Mesenchymal stem cell (in vitro differentiated cells and primary cell): ENCODE results near the gene CEP170.
"Not testable (repeated sequence)": the region's sequence is repeated elsewhere in the genome, so short reads cannot be mapped to it uniquely, and the experiment has no call there.

ENCODE experiments used
- DNase-seq: peaks from one replicate; pipeline ENCODE4 v3.0.0-alpha.2; 2013
- H2AFZ ChIP-seq: one replicate; pipeline ENCODE4 v1.6.1; 2013; ENCODE audit warnings: low read depth, mild to moderate bottlenecking, control low read depth, inconsistent platforms, low read length, moderate library complexity
- H2AK5ac ChIP-seq: 2 replicates; pipeline ENCODE4 v1.6.1; 2013; ENCODE audit warnings: low read length, moderate library complexity, mild to moderate bottlenecking, inconsistent platforms; ENCODE audit not compliant: severe bottlenecking
- H2BK120ac ChIP-seq: one replicate; pipeline ENCODE4 v1.6.1; 2013; ENCODE audit warnings: low read depth, mild to moderate bottlenecking, inconsistent platforms, low read length, moderate library complexity
- H2BK12ac ChIP-seq, 2 experiments: one replicate each; pipeline ENCODE4 v1.6.1; 2013; ENCODE audit warnings: inconsistent platforms in 2 of 2, low read length in 2 of 2, mild to moderate bottlenecking in 2 of 2, moderate library complexity in 2 of 2, control low read depth in 1 of 2
- H2BK15ac ChIP-seq: one replicate; pipeline ENCODE4 v1.6.1; 2013; ENCODE audit warnings: mild to moderate bottlenecking, low read depth, inconsistent platforms; ENCODE audit not compliant: poor library complexity, severe bottlenecking
- H2BK5ac ChIP-seq: 2 replicates; pipeline ENCODE4 v1.6.1; 2013; ENCODE audit warnings: low read depth, mild to moderate bottlenecking, low read length, control low read depth, inconsistent platforms; ENCODE audit not compliant: poor library complexity, severe bottlenecking
- H3K14ac ChIP-seq, 2 experiments: one replicate each; pipeline ENCODE4 v1.6.1; 2013; ENCODE audit warnings: inconsistent platforms in 2 of 2, low read length in 2 of 2, control low read depth in 1 of 2, mild to moderate bottlenecking in 1 of 2, moderate library complexity in 1 of 2
- H3K18ac ChIP-seq, 2 experiments: one replicate each; pipeline ENCODE4 v1.6.1; 2013; ENCODE audit warnings: inconsistent platforms in 2 of 2, low read length in 2 of 2, control low read depth in 1 of 2, low read depth in 1 of 2, mild to moderate bottlenecking in 1 of 2
- H3K23ac ChIP-seq, 2 experiments: one replicate each; pipeline ENCODE4 v1.6.1; 2013; ENCODE audit warnings: inconsistent platforms in 2 of 2, low read length in 2 of 2, mild to moderate bottlenecking in 2 of 2, moderate library complexity in 2 of 2, control low read depth in 1 of 2
- H3K27ac ChIP-seq: 2 replicates; pipeline ENCODE4 v1.5.1; 2013; ENCODE audit warnings: mild to moderate bottlenecking, moderate library complexity, low read length, control low read depth, inconsistent platforms; ENCODE audit not compliant: poor library complexity, severe bottlenecking
- H3K27me3 ChIP-seq, 2 experiments: 2 replicates each; pipeline versions ENCODE4 v1.6.1 to v1.7.0; 2013; ENCODE audit warnings: low read length in 2 of 2, mild to moderate bottlenecking in 2 of 2, moderate library complexity in 2 of 2, control low read depth in 1 of 2, inconsistent platforms in 1 of 2; ENCODE audit not compliant: control insufficient read depth in 1 of 2, insufficient read depth in 1 of 2
- H3K36me3 ChIP-seq, 2 experiments: 2 replicates each; pipeline versions ENCODE4 v1.6.1 to v1.7.0; 2013; ENCODE audit warnings: low read length in 2 of 2, control low read depth in 1 of 2, inconsistent platforms in 1 of 2, low read depth in 1 of 2, mild to moderate bottlenecking in 1 of 2; ENCODE audit not compliant: insufficient read depth in 2 of 2, control insufficient read depth in 1 of 2
- H3K4ac ChIP-seq, 2 experiments: one replicate each; pipeline ENCODE4 v1.6.1; 2013; ENCODE audit warnings: inconsistent platforms in 2 of 2, low read length in 2 of 2, mild to moderate bottlenecking in 2 of 2, moderate library complexity in 2 of 2, control low read depth in 1 of 2, low read depth in 1 of 2
- H3K4me1 ChIP-seq: 2 replicates; pipeline ENCODE4 v1.6.1; 2013; ENCODE audit warnings: low read depth, low read length, control low read depth; ENCODE audit not compliant: control insufficient read depth, insufficient read depth
- H3K4me2 ChIP-seq: 2 replicates; pipeline ENCODE4 v1.6.1; 2013; ENCODE audit warnings: low read length, mild to moderate bottlenecking, inconsistent platforms; ENCODE audit not compliant: poor library complexity, severe bottlenecking
- H3K4me3 ChIP-seq, 2 experiments: 2 replicates each; pipeline versions ENCODE4 v1.5.1 to v1.7.0; 2013; ENCODE audit warnings: low read length in 2 of 2, mild to moderate bottlenecking in 2 of 2, control low read depth in 1 of 2, low read depth in 1 of 2; ENCODE audit not compliant: insufficient read depth in 1 of 2
- H3K79me1 ChIP-seq: replicated peaks from 2 replicates; pipeline ENCODE4 v1.6.1; 2013; ENCODE audit warnings: mild to moderate bottlenecking, control low read depth, low read length, inconsistent platforms; ENCODE audit not compliant: poor library complexity, severe bottlenecking
- H3K9ac ChIP-seq: 2 replicates; pipeline ENCODE4 v1.7.0; 2013; ENCODE audit warnings: mild to moderate bottlenecking, low read length, moderate library complexity
- H3K9me3 ChIP-seq: 2 replicates; pipeline ENCODE4 v1.7.0; 2013; ENCODE audit warnings: mild to moderate bottlenecking, low read length; ENCODE audit not compliant: control insufficient read depth
- H4K8ac ChIP-seq: one replicate; pipeline ENCODE4 v1.6.1; 2013; ENCODE audit warnings: inconsistent platforms, mild to moderate bottlenecking, low read length, moderate library complexity
- H4K91ac ChIP-seq: one replicate; pipeline ENCODE4 v1.6.1; 2013; ENCODE audit warnings: mild to moderate bottlenecking, low read length, inconsistent platforms
- WGBS: methylation state at CpG from one replicate; pipeline ENCODE4 v1.1.7; 2013; ENCODE audit warnings: mixed read lengths; 5-methylcytosine and 5-hydroxymethylcytosine counted together

Gene CEP170

GRCh38 chr1:243107171-243107570, 147.9 kb downstream of the CEP170 start:
- WGBS = 86% methylated on average over 12 of the region's 12 CpGs
- H3K79me1 ChIP-seq, H3K4ac ChIP-seq, H3K9me3 ChIP-seq, H2BK120ac ChIP-seq, H3K18ac ChIP-seq, H2BK5ac ChIP-seq, H3K27ac ChIP-seq, H4K91ac ChIP-seq, H3K9ac ChIP-seq, H2AK5ac ChIP-seq, H4K8ac ChIP-seq, H3K4me1 ChIP-seq, H2BK15ac ChIP-seq, H3K27me3 ChIP-seq, H3K36me3 ChIP-seq, H2AFZ ChIP-seq, H3K4me2 ChIP-seq, H3K4me3 ChIP-seq, H3K23ac ChIP-seq, DNase-seq, H2BK12ac ChIP-seq, H3K14ac ChIP-seq: not testable (repeated sequence)

DNA sequence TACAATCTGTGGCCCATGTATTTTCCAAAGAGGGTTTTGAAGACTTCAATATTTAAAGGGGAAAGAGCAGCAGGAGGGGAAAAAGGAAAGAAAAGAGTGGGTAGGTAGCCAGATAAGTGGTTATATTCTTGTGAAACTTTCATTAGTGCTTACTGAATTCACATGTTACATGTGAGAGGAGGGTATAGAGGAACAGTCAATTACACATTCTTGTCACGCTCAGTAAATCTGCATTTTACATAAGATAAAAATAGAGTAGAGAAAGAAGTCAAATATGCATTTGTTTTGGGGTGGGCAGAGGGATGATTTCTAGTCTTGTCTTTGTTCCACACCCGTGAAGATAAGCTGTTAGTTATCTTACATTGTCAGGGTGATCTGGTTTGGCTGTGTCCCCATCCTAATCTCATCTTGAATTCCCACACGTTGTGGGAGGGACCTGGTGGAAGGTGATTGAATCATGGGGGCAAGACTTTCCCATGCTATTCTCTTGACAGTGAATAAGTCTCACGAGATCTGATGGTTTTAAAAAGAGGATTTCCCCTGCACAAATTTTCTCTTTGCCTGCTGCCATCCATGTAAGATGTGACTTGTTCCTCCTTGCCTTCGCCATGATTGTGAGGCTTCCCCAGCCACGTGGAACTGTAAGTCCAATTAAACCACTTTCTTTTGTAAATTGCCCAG, 149.3 kb downstream of the CEP170 start:
- not testable (repeated sequence) for H3K4me2 ChIP-seq, H3K14ac ChIP-seq, H2BK120ac ChIP-seq, H4K8ac ChIP-seq, H3K4me1 ChIP-seq, H3K23ac ChIP-seq, H3K4ac ChIP-seq, H2AFZ ChIP-seq, H3K9me3 ChIP-seq, DNase-seq, H3K36me3 ChIP-seq, H2BK15ac ChIP-seq, H3K9ac ChIP-seq, H2BK5ac ChIP-seq, H3K27me3 ChIP-seq, H3K27ac ChIP-seq, H2AK5ac ChIP-seq, H4K91ac ChIP-seq, H3K79me1 ChIP-seq, H2BK12ac ChIP-seq, H3K4me3 ChIP-seq, H3K18ac ChIP-seq
- 66% methylated on average over 4 of the region's 6 CpGs for WGBS

DNA sequence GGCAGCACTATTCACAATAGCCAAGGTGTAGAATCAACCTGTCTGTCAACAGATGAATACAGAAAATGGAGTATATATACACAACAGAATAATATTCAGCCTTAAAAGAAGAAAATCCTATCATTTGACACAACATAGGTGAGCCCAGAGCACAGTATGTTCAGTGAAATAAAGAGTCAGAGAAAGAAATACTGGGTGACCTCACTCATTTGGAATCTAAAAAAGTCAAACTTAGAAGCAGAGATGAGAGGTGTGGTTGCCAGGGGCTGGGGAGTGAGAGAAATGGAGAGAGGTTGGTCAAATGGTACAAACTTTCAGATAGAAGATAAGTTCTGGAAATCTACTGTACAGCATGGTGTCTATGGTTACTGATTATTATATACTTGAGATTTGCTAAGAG, 150.0 kb downstream of the CEP170 start:
- not testable (repeated sequence) for H4K91ac ChIP-seq, H4K8ac ChIP-seq, H3K23ac ChIP-seq, H2AK5ac ChIP-seq, H3K4me3 ChIP-seq, H3K27me3 ChIP-seq, H2AFZ ChIP-seq, H2BK5ac ChIP-seq, H3K9ac ChIP-seq, H2BK12ac ChIP-seq, H3K4me2 ChIP-seq, H3K4ac ChIP-seq, DNase-seq, H3K9me3 ChIP-seq, H3K36me3 ChIP-seq, H3K18ac ChIP-seq, H3K79me1 ChIP-seq, H2BK15ac ChIP-seq, H3K27ac ChIP-seq, H3K4me1 ChIP-seq, H2BK120ac ChIP-seq, H3K14ac ChIP-seq

DNA sequence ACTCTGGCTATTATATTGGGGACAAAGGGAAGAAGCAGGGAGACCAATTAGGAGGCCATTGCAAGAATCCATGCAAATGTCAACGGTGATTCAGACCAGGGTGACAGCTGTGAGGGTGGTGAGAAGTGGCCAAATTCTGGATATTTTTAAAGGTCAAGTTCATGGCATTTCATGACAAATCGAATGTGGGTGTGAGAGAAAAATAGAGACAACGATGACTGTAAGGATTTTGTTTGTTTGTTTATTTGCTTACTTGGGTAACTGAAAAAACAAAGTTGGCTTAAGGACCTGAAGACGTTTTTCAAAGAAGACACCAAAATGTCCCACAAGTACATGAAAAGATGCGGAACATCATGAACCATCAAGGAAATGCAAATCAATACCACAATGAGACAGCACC, 150.6 kb downstream of the CEP170 start:
- H2AFZ ChIP-seq, H3K9me3 ChIP-seq, H3K23ac ChIP-seq, H3K36me3 ChIP-seq, H3K4me3 ChIP-seq, DNase-seq, H2BK5ac ChIP-seq, H3K4me1 ChIP-seq, H2BK120ac ChIP-seq, H4K8ac ChIP-seq, H2BK12ac ChIP-seq, H3K27ac ChIP-seq, H2BK15ac ChIP-seq, H3K14ac ChIP-seq, H3K79me1 ChIP-seq, H3K4ac ChIP-seq, H4K91ac ChIP-seq, H3K9ac ChIP-seq, H3K18ac ChIP-seq, H2AK5ac ChIP-seq, H3K27me3 ChIP-seq, H3K4me2 ChIP-seq: not testable (repeated sequence)
- 86% methylated on average over 3 of the region's 5 CpGs for WGBS
